PC-3 (cell line): ENCODE measurements around the gene CLASP1.

ENCODE experiments used
- CTCF ChIP-seq: fragments of 300-600 bp; sonication (generic); conservative IDR thresholded peaks from 2 replicates; pipeline ENCODE4 v1.5.1; 2017; ENCODE audit warnings: antibody characterized with exemption, low read depth, mild to moderate bottlenecking, low read length
- EZH2phosphoT487 ChIP-seq: fragments of 300-600 bp; sonication (generic); IDR thresholded peaks from 2 replicates; pipeline ENCODE4 v1.6.1; 2018; ENCODE audit warnings: mild to moderate bottlenecking, antibody characterized with exemption, low read length, borderline replicate concordance

DNA sequence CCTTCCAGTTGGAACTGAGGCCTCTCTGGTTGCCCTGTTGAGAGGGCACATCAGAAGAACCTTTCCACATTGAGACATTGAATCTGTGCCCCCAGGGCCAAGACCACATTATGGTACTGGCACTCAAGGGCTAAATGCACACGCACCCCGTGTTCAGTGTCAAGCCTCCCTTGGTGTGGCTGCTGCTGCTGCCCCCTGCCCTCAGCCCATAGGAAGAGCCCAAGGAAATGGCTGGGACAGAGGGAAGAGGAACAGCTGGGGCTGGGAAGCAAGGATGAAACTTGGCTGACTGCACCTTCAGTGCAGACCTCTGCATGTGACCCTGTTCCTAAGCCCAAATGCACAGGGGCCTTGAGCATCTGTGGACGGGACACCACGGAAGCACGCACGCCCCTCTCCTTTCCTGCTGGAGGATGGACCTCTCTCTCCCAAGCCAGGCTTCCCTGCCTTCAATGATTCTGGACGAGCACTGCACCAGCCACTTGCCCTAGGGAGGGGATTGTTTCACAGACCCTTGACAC is 47.2 kb upstream of the CLASP1 start:
- TF ChIP-seq CTCF (no peak), EZH2phosphoT487 (no peak)
